ENCODE measurements around the gene STK35.

DNA sequence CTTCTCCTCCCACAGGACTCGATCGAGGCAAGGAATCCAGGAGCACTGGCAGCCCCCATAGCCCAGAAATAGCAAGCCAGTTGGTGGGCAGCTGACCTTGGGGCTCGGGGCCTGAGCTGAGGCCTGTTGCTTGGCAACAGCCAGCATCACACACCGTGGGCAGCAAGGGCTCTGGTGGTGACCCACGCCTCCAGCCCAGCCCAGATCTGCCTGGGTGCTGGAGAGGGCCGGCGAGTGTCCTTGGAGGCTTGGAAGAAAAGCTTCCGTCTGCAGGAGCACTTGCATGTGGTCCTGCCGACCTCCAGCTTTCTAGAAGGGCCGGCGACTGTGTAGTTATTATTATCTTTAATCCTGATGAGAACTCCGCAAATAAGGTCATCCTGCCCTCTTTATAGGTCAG, 67.3 kb downstream of the STK35 start:
- TF ChIP-seq, protein P1, sequence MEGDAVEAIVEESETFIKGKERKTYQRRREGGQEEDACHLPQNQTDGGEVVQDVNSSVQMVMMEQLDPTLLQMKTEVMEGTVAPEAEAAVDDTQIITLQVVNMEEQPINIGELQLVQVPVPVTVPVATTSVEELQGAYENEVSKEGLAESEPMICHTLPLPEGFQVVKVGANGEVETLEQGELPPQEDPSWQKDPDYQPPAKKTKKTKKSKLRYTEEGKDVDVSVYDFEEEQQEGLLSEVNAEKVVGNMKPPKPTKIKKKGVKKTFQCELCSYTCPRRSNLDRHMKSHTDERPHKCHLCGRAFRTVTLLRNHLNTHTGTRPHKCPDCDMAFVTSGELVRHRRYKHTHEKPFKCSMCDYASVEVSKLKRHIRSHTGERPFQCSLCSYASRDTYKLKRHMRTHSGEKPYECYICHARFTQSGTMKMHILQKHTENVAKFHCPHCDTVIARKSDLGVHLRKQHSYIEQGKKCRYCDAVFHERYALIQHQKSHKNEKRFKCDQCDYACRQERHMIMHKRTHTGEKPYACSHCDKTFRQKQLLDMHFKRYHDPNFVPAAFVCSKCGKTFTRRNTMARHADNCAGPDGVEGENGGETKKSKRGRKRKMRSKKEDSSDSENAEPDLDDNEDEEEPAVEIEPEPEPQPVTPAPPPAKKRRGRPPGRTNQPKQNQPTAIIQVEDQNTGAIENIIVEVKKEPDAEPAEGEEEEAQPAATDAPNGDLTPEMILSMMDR (IDR thresholded peaks at IDR 0.05), result no peak
- no peak for TF ChIP-seq ZFX (IDR thresholded peaks at IDR 0.05; ENCODE audit: borderline replicate concordance)
